Posterior cingulate gyrus (tissue), 11 donors: Measurements from ENCODE around the gene DGCR2.
"Not testable (repeated sequence)": the region's sequence is repeated elsewhere in the genome, so short reads cannot be mapped to it uniquely, and the experiment has no call there.

Source experiments
- DNase-seq, 10 donors: peaks; one replicate each; pipeline versions ENCODE4 v3.0.0 to v3.0.0-alpha.2; 2020 to 2021; ENCODE audit warnings: mixed read lengths in 3 of 10
- intact Hi-C: fragments of 100-400 bp; cut with DNase I; formaldehyde crosslinking; loops from one replicate; pipeline ENCODE4 v1.15.1; 2023

The DGCR2 gene

DNA sequence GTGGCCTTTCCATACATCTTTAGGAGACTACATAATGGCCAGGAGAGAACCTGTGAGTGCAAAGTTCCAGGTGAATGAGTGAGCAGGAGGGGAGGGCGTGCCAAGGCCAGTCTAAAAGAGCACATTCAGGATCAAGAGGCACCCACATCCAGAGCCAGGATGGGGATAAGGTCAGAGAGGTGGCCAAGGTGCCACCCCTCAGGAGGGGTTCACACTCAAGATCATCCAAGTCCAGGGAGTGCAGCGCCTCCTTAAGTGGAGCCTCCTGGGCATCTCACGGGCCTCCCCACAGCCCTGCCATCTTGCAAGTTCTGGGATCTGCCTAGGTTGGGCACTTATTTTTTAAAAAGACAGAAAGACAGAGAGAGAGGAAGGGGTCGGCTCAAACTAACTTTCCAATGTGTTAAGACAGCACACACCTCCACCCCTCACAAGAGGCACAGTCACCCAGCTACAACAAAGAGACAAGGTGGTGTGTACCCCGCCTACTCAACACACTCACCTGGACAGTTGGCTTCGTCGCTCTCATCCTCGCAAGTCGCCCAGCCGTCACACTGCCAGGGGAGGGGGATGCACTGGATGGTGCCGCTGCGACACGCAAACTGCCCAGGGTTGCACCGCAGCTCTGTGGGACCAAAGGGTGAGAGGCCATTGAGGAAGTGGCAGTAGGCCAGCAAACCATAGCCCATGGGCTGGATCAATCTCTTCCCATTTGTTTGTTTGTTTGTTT, 33.2 kb downstream of the DGCR2 start:
- intact Hi-C loops: loop anchor here (10.0 kb wide), 1 partner anchor 134 kb away; no protein-coding TSS in a partner anchor
- no peak for DNase-seq

DNA sequence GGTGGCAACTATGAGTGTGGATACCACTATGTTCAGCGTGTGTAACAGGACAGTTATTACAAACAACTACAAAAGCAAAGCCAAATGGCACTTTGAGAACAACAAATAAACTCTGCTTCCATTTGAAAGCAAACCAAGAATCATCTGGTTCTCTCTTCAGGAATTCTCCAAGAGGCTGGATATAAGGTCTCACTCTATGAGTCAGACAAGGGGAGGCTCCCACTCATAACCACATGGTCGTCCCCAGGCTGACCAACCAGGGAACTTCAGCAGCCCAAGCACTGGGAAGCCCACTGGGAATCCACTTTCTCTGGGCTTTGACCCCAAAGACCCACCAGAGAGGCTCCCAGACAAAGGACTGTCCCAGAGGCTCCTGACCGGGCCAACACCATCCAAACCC, 35.3 kb downstream of the DGCR2 start:
- no peak for DNase-seq
- intact Hi-C loops: loop anchor here (10.0 kb wide), 1 partner anchor 132 kb away; no protein-coding TSS in a partner anchor

GRCh38 chr22:19086417-19086816, 35.8 kb downstream of the DGCR2 start:
- DNase-seq: no peak
- intact Hi-C loops: loop anchor here (10.0 kb wide), 1 partner anchor 132 kb away; no protein-coding TSS in a partner anchor

GRCh38 chr22:19085233-19085718, 36.9 kb downstream of the DGCR2 start:
- DNase-seq: no peak

GRCh38 chr22:19084586-19084985, 37.6 kb downstream of the DGCR2 start:
- not testable (repeated sequence) for DNase-seq
- intact Hi-C loops: loop anchor here (10.0 kb wide), 1 partner anchor 130 kb away; no protein-coding TSS in a partner anchor

More at GRCh38 chr22:19085233-19085718, 36.9 kb downstream of the DGCR2 start:
- intact Hi-C loops: loop anchor here (10.0 kb wide), 1 partner anchor 130 kb away; no protein-coding TSS in a partner anchor

GRCh38 chr22:19084126-19084525, 38.1 kb downstream of the DGCR2 start:
- intact Hi-C loops: loop anchor here (10.0 kb wide), 1 partner anchor 129 kb away; no protein-coding TSS in a partner anchor
- DNase-seq: peak in 1 of 10 donors; percentile 67

GRCh38 chr22:19082793-19083192, 39.4 kb downstream of the DGCR2 start:
- peak in 1 of 10 donors; percentile 63 for DNase-seq
- intact Hi-C loops: loop anchor here (10.0 kb wide), 1 partner anchor 128 kb away; no protein-coding TSS in a partner anchor

- intact Hi-C loops: loop anchor here (10.0 kb wide), 1 partner anchor 127 kb away; no protein-coding TSS in a partner anchor
Observed at GRCh38 chr22:19082101-19082500, 40.1 kb downstream of the DGCR2 start.

DNA sequence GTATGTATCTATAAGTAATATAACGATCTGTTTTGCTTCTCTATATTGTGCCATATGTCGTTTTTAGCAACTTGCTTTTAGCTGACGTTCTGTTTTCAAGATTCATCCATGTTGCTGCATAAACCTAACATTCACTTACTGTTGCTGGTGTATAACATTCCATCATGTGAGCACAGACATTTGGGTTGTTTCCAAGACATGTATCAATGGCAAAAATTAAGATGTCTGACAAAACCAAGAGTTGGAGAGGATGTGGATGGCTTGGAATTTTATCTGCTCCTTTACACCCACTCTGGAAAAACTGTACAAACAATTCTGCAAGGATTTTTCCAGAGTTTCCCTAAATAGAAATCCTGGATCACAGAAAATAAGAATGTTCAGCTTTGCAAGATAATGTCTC, 40.9 kb downstream of the DGCR2 start:
- intact Hi-C loops: loop anchor here (10.0 kb wide), 1 partner anchor 127 kb away; no protein-coding TSS in a partner anchor
- no peak for DNase-seq

More at GRCh38 chr22:19082101-19082500, 40.1 kb downstream of the DGCR2 start:
- DNase-seq: peak in 1 of 10 donors; percentile 42

DNA sequence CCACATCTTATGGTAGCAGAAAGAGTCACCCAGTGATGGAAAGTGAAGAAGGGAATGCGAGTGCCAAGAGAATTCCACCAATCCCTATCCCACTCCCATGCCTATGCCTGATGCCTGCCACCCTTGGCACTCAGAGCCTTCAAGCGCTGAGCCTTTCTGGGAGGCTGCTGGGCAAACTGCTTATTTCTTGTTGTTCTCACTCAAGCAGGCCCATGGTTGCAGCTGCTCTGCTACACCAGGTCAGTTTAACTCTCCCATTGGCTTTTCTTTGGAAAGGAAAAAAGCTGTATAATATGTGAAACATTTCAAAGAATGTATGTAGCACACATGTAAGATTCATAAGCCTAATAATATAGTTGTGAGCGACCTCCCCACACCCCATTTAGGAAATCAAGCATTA, 41.4 kb downstream of the DGCR2 start:
- DNase-seq: peak in 1 of 10 donors; percentile 25
- intact Hi-C loops: loop anchor here (10.0 kb wide), 1 partner anchor 126 kb away; no protein-coding TSS in a partner anchor

DNA sequence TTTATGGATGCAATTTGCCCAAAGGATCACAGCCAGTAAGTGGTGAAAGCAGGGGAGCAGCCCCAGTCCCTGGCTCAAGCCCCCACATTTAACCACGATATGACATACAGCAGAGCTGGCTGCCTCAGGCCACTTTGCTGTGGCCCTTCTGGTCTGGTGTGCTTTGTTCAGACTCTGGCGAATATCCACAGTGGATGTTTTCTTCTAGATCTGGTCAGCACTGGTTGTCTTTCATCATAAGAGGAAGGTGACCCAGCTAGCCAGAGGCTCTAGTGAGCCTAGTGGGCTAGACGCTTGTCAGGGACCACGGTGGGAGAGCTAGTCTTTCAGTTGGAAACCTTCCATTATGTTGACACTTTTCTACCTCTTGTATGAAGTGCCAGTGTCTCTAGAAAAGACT, 42.5 kb downstream of the DGCR2 start:
- intact Hi-C loops: loop anchor here (10.0 kb wide), 1 partner anchor 125 kb away; no protein-coding TSS in a partner anchor
- DNase-seq: no peak

DNA sequence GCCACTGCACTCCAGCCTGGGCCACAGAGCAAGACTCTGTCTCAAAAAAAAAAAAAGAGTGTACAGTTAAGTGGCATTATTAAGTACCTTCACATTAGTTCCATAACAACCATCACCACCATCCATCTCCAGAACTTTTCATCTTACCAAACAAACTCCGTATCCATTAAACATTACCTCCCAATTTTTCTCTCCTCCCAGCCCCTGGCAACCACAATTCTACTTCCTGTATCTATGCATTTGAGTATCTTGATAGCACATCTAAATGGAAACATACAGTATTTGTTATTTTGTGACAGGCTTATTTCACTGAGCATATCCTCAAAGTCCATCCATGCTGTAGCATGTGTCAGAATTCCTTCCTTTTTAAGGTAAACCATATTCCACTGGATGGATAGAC, 46.8 kb downstream of the DGCR2 start:
- no peak for DNase-seq

GRCh38 chr22:19072853-19073252, 49.4 kb downstream of the DGCR2 start:
- DNase-seq, intact Hi-C loops: not testable (repeated sequence)

More for the DNA sequence above, 46.8 kb downstream of the DGCR2 start:
- intact Hi-C loops: no loop called here

DNA sequence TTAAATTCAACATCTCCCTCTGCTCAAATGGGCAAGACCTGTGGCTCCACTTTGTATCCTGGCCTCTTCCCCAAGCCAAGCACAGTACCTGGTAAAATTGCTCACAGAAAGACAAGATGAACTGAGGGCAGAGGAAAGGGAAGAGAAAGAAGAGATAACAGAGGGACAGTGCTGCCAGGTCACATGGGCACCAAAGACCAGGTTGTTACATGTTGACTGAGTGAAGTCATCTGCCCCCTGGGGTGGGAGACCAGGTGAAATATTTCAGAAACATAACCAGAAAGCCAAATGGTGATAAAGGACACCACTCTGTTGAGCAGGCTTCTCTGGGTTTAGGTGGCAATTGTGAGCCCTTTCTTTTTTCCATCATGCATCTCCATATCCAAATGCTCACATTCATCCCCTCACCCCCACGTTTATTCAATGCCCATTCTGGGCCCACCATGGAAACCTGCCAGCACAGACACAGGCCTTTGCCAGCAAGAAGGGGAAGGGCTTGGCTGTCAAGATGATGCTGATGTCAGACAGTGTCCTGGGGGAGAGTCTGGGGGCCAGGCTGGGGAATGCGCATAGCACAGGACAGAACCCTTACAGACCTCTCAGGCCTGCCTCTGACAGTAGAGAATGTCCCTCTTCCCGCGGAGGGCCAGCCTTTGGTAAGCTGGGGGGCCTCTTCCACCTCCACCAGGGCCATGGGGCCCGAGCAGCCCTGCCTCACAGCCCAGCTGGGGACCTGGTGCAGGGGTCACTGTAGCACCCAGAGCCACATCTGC, 51.6 kb downstream of the DGCR2 start:
- DNase-seq: peak in 1 of 10 donors; percentile 57
- intact Hi-C loops: no loop called here

GRCh38 chr22:19069451-19069850, 52.8 kb downstream of the DGCR2 start:
- no peak for DNase-seq
- intact Hi-C loops: no loop called here

DNA sequence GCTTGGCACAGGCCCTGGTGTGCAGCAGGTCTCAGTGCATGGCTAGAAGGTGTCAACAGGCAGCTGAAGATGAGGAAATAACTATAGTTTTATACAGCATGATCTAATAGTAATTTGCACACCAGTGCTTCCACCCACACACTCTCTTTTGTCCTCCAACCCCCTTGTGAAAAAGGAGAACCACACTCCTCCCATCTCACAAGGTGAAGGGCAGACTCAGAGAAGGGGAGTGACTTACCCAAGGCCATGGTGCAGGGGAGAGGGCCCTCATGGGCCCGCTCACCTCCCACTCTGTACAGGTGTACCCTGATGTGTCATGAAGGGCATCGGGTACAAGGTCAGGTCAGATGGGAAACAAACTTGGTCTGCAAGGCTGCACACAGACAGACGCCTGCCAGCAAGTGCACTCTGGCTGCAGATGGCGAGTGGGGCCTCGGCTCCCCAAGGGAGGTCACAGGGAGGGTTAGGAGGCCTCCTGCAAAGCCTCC, 53.4 kb downstream of the DGCR2 start:
- no peak for DNase-seq
- intact Hi-C loops: no loop called here

DNA sequence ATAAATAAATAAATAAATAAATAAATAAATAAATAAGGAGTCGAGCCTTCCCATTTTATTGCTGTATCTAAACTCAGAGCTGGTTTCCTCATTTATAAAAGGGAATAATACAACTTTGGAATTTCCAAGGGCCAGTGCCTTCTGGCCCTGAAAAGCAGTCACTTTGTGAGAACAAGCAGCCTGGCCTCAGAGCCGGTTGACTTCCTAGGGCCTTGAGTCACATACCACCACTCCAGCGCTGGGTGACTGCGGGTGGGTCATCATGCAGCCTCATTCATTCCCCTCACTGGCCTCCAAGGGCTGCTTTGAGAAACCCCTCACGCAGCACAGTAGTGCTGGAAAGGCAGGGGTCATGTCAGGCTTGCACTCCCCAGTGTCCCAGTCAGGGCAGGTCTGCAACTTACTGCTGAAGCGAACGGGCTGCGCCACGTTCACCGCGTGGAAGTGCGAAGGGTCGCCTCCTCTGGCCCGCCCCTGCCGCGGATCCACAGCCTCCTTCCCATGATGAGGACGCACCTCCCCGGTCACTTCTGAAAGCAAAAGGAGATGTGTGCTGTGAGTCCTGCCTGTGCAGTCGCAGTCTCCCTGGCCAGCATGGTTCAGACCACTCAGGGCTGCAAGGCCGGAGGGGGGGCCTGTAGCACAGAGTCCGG, 54.4 kb downstream of the DGCR2 start:
- DNase-seq: peak in 1 of 10 donors; percentile 68
- intact Hi-C loops: no loop called here

GRCh38 chr22:19066531-19067271, 55.5 kb downstream of the DGCR2 start:
- intact Hi-C loops: no loop called here
- DNase-seq: peak in 3 of 10 donors; percentile 55 to 72 (median 64)

DNA sequence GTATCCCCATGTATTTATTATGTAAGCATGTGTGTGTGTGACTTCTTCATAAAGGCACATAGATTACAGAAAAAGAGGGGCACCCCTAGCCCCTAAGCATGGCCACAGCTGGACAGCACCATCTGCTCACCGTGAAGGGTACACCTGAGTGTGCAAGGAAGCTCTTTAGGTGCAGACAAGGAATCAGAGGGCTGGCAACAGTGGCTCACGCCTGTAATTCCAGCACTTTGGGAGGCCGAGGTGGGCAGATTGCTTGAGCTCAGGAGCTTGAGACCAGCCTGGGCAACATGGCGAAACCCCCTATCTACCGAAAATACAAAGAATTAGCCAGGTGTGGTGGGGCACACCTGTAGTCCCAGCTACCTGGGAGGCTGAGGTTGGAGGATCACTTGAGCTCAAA, 56.3 kb downstream of the DGCR2 start:
- peak in 1 of 10 donors; percentile 36 for DNase-seq
- intact Hi-C loops: no loop called here
